Tibial nerve (tissue), 4 donors: Measurements from ENCODE around the gene C6orf120.

Experiments used
- EP300 ChIP-seq, 2 donors: sonication (generic); formaldehyde crosslinking; IDR thresholded peaks; one replicate each; pipeline ENCODE4 v1.6.1; 2017; ENCODE audit warnings: antibody characterized with exemption in 2 of 2, mild to moderate bottlenecking in 1 of 2
- TF ChIP-seq, protein P1 (sequence below), 5 experiments: fragments of 200-600 bp in 3 of 5; fragments of 450-650 bp in 2 of 5; sonication (generic) in 3 of 5; IDR thresholded peaks; one replicate each; pipeline ENCODE4 v1.5.1; 2016 to 2019; ENCODE audit warnings: antibody characterized with exemption in 5 of 5, mild to moderate bottlenecking in 3 of 5, moderate library complexity in 2 of 5

GRCh38 chr6:169752074-169752623 is 50.2 kb downstream of the C6orf120 start:
- TF ChIP-seq EP300 (IDR thresholded peaks at IDR 0.05), result no peak
- TF ChIP-seq, protein P1, sequence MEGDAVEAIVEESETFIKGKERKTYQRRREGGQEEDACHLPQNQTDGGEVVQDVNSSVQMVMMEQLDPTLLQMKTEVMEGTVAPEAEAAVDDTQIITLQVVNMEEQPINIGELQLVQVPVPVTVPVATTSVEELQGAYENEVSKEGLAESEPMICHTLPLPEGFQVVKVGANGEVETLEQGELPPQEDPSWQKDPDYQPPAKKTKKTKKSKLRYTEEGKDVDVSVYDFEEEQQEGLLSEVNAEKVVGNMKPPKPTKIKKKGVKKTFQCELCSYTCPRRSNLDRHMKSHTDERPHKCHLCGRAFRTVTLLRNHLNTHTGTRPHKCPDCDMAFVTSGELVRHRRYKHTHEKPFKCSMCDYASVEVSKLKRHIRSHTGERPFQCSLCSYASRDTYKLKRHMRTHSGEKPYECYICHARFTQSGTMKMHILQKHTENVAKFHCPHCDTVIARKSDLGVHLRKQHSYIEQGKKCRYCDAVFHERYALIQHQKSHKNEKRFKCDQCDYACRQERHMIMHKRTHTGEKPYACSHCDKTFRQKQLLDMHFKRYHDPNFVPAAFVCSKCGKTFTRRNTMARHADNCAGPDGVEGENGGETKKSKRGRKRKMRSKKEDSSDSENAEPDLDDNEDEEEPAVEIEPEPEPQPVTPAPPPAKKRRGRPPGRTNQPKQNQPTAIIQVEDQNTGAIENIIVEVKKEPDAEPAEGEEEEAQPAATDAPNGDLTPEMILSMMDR (IDR thresholded peaks at IDR 0.05), result no peak
